GM19467 (cell line): ENCODE results near the gene RNF223.
"Not testable (repeated sequence)": the region's sequence is repeated elsewhere in the genome, so short reads cannot be mapped to it uniquely, and the experiment has no call there.

Experiments used
- ATAC-seq: cut with Tn5 transposase; IDR thresholded peaks from one replicate; pipeline ENCODE4 v1.9.1; 2021; ENCODE audit warnings: mild to moderate bottlenecking, moderate library complexity; ENCODE audit not compliant: unreplicated experiment

The RNF223 gene

GRCh38 chr1:1074631-1075147 is 583 bp upstream of the RNF223 start:
- ATAC-seq = no peak

DNA sequence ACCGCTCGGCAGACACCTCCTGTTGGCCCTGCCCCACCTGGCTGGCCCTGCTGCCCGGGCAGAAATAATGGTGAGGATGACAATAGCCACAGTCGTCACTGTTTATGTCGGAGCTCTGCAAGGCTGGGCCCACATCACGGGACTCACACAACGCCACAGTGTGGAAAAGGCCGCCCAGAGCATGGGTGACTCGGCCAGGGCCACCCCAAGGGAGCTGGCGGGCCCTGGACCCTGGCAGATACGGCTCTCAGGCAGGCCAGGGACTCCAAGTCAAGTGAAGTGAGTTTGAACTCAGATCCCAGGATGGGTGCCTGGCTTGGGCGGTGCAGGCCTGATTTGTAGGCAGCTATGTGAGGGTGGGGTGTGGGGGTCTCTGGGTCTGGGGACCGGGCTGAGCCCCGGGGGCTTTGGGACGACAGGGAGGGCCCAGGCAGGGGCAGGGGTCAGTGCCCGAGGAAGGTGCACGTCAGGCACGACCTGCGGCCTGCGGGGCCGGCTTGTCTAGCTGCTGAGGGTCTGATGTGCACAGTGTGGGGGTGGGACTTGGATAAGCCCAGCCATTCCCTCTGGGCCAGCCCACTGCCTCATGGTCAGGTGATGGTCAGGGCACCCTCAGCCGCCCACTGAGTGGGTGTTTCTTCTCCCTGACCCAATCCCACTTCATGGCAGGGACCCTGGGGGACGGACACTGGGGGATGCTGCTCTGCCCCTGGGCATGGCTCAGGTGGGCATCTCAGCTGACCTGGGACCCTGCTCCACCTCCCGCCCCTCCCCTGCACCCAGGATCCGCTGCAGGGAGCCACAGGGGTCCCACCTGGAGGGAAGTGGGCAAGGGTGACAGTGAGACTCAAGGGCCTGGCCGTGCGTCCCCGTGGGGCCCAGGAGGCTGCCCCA is 1.0 kb downstream of the RNF223 start:
- ATAC-seq = no peak

- no peak for ATAC-seq
Observed at GRCh38 chr1:1072299-1072848, 1.7 kb downstream of the RNF223 start.

- ATAC-seq = no peak
Observed at GRCh38 chr1:1071486-1072298, 2.4 kb downstream of the RNF223 start.

GRCh38 chr1:1069711-1070676 is 4.1 kb downstream of the RNF223 start:
- ATAC-seq = no peak

DNA sequence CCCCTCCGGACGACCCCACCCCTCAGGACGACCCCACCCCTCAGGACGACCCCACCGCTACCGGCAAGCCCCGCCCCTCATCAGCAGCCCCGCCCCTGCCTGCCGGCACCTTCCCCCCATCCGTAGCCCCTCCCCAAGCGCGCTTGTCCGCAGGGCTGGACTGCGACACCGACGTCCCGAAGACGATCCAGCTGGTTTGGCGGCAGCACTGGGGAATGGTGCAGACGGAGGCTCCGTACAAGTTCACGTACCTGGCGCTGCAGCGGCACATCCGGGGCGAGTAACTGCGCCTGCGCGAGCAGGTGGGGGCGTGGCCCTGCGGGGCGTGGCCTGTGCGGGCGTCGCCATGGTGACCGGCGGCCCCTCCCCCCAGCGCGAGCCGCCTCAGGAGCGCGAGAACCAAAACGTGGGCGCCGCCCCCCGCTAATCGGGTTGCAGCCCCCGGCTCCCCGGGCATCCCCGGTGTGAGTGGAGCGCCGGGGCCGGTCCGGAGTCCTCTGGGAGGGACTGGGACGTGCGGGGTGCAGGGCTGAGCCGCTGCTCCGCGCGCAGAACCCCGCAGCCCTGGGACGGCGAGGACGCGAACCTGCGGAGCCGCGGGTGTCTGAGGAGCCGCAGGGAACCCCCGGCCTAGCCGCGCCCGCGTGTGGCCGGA is 4.9 kb downstream of the RNF223 start:
- peak; percentile 41 for ATAC-seq

DNA sequence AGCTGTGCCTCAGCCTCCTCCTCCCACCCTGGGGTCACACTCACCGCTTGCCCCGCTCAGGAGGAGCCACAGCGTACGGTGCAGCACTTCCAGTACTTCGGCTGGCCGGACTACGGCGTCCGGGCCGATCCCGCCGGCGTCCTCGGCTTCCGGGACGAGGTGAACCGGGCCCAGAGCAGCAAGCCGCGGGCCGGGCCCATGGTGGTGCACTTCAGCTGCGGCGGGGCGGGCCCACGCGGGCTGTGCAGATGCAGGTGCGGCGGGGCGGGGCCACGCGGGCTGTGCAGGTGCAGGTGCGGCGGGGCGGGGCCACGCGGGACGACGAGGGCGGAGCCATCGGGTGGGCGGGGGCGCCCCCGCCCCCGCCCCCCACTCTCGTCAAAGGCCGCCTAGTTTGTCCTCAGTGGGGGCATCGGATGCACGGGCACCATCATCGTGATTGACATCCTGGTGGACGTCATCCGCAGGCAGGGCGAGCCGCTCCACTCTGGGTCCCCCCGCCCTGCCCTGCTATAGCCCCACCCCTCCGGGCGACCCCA is 5.5 kb downstream of the RNF223 start:
- no peak for ATAC-seq

DNA sequence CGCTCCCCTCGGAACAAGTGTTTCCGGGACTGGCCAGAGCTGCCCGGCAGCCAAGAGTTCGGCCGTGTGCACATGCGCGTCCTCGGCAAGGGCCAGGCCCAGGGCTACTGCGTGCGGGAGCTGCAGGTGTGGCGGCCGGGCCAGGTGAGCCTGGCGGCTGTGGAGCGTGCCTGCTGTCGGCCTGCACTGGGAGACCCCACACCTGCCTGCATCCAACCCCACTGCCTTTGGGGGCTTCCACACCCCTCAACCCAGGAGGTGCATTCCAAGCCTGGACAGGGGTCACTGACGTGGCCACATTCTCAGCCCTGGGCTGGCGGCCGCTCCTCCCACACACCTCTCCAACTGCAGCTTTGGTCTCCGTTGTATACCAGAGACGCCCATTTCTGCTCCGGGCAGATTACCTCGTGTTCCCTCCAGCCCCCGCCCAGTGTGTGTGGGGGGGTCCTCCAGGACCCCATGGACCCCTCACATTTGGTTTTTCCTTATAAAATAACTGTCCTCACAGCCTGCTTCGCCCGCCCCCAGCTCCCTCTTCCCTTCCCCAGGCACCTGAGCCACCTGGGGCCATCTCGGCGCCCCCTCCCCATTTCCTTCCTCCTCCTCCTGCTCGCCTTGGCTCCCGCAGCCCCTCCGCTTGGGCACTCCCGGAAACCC is 6.1 kb downstream of the RNF223 start:
- no peak for ATAC-seq

DNA sequence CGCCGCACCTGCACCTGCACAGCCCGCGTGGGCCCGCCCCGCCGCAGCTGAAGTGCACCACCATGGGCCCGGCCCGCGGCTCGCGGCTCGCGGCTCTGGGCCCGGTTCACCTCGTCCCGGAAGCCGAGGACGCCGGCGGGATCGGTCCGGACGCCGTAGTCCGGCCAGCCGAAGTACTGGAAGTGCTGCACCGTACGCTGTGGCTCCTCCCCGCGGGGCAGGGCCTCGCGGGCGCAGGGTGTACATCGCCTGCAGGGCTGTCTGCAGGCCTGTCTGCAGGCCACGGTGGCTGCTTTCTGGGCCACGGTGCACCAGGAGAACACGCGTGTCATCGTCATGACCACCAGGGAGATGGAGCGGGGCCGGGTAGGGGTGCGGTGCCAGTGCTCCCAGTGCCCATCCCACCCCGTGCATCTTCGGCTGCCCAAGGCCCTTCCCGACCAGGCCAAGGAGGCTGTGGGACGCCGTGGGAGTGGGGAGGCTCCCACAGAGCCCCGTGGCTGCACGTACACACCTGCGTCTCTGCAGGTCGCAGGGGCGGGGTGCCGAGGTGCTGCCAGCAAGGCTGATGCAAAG is 6.7 kb downstream of the RNF223 start:
- no peak for ATAC-seq

DNA sequence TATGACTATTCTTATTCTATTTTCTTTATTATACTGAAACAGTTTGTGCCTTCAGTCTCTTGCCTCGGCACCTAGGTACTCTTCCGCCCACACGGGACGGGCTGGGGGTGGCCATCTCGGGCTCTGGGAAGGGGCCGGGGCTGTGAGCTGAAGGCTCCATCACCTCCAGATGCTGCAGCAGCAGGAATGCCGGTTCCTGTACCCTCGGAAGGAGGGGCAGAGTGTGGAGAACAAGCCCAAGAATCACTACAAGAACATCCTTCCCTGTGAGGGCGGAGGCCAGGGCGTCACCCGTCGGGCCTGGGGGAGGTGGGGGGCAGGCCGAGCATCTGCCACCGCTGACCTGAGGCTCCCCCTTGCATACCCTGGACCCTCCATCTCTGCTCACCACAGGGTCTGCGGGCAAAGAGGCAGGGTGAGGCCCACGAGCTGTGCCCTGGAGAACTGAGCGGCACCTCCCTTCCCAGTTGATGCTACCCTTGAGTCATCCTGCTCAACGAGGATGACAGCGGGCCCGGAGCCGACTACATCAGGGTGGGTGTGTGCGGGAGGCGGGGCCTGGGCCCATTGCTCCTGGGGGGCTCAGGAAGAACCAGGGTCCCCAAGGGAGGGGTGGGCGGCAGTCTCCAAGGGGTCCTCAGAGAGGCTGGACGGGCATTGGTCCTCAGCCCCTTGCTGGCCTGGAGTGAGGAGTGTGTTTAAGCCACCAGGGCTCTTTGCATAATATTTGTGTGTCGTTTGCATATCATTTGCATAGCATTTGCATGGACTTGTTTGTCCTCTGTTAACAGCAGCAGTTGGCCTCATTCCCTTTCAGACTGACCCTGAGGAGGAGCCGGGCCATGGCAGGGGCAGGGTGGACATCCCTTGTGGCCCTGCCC is 7.5 kb downstream of the RNF223 start:
- ATAC-seq = no peak

DNA sequence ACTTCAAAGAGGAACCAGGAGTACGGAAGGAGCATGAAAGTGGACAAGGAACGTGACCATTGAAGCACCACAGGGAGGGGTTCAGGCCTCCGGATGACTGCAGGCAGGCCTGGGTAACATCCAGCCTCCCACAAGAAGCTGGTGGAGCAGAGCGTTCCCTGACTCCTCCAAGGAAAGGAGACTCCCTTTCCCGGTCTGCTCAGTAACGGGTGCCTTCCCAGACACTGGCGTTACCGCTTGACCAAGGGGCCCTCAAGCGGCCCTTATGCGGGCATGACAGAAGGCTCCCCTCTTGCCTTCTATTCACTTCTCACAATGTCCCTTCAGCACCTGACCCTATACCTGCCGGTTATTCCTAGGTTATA is 8.2 kb downstream of the RNF223 start:
- not testable (repeated sequence) for ATAC-seq

- no peak for ATAC-seq
Observed at GRCh38 chr1:1065265-1065939, 8.7 kb downstream of the RNF223 start.

- ATAC-seq = peak; percentile 40
Observed at GRCh38 chr1:1063945-1064831, 9.9 kb downstream of the RNF223 start.

DNA sequence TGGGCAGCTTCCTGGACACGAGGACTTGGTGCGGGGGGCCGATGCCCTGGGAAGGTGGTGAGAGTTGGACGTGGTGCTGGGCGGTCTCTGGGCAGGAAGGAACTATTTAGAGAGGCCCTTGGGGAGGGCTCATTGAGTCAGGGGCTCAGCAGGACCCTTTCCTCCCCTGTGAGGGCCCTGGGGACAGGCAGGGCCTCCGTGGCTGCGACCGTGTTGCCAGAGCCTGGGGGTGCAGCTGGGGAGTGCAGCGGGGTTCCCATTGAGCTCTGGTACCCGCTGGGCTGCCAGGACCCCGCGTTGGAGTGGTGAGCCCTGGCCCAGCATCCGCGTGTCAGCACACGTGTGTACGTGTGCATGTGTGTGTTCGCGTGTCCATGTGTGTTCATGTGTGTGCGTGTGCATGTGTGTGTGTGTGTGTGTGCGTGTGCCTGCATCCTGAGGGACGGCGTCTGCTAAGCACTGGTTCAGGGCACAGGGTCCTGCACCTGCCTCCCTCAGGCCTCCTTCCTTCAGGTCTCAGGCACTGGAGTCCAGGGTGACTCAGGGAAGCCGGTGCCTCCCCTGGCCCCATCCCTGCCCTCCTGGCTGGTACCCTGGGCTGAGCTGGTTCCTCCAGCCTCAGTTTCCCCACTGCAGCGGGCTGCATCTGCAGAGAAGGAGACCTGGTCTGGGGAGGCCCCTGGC is 10.7 kb downstream of the RNF223 start:
- no peak for ATAC-seq

DNA sequence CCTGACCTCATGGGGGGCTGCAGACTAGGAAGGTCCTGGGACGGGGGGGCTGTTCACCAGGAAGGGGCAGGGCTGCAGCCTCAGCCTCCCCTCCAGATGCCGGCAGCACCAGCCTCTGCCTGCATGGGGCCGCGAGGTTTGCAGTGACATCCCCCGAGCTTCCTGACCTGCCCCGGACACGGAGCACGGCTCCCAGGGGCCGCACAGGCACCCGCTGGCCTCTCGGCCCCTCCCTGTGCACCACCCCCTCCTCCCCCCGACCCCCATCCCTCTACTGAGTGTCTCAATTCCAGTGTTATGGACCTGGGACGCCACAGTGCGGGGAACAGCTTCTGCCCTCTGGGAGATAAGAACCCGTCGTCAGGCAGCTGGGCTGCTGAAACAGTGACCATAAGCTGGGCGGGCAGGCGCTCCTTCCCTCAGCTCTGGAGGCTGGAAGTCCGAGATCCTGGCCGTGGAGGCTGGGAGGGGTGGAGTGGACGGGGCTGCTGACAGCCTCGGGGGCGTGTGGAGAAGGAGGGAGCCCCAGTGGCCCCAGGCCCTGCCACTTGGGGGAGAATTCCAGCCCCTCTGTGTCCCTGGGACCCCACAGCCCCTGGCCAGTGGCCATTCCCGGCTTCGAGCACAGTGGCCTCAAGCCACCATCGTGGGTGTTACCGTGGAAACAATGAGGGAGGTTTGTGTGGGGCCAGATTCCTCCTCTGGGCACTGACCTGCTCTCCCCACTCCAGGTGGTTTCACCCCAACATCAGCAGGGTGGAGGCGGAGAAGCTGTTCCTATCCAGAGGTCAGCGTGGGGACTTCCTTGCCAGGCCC is 11.6 kb downstream of the RNF223 start:
- no peak for ATAC-seq
